ENCODE data around the gene GUK1. TPM values are rescaled to one million over a fixed set of nuclear protein-coding genes. Genes with fewer than 3 reads are reported as not detected.

The GUK1 gene
- total and polyA plus RNA-seq, 2 experiments from 2014 or later: 324 to 554 TPM

GRCh38 chr1:228154021-228154669, 14.1 kb downstream of the GUK1 start:
- Histone ChIP-seq H3K9me3 (ENCODE audit: low read depth) (no peaks in the 10 kb centered on the region), H3K79me2 (ENCODE audit: insufficient read depth) (peaks cover 10% of the 10 kb centered on the region; the same call in 1 of the 2 replicates), H3K27me3 (replicated peaks; ENCODE audit: insufficient read depth) (no peaks in the 10 kb centered on the region), H3K4me1 (ENCODE audit: insufficient read depth) (peaks cover 20% of the 10 kb centered on the region), H3K36me3 (ENCODE audit: low read depth) (no peaks in the 10 kb centered on the region), H3K9me2 (ENCODE audit: insufficient read depth) (no peaks in the 10 kb centered on the region), H2AFZ (no peak overlapping the region), H3F3A (ENCODE audit: insufficient read depth) (no peaks in the 10 kb centered on the region; the same call in 1 of the 2 replicates), H3K4me2 (ENCODE audit: unreplicated experiment) (no peak overlapping the region), H3K4me3 (no peak overlapping the region), H3K27ac (no peak overlapping the region), H3K9ac (no peak overlapping the region), H4K20me1 (ENCODE audit: insufficient read depth) (no peaks in the 10 kb centered on the region)
- in situ Hi-C loops (cut with MboI): no loop called here
- TF ChIP-seq EZH2phosphoT487 (IDR thresholded peaks at IDR 0.05; ENCODE audit: insufficient read depth, low read depth): no peak
- TF ChIP-seq EZH2 (IDR thresholded peaks at IDR 0.05; ENCODE audit: insufficient read depth, poor library complexity, severe bottlenecking): no peak
- no peak for DNase-seq
- WGBS, 2 experiments (ENCODE audit: low coverage in 1 of 2, low lambda C conversion rate in 2 of 2, missing lambda C conversion rate in 2 of 2): 78 to 81% methylated on average over 11 of the region's 11 CpGs

DNA sequence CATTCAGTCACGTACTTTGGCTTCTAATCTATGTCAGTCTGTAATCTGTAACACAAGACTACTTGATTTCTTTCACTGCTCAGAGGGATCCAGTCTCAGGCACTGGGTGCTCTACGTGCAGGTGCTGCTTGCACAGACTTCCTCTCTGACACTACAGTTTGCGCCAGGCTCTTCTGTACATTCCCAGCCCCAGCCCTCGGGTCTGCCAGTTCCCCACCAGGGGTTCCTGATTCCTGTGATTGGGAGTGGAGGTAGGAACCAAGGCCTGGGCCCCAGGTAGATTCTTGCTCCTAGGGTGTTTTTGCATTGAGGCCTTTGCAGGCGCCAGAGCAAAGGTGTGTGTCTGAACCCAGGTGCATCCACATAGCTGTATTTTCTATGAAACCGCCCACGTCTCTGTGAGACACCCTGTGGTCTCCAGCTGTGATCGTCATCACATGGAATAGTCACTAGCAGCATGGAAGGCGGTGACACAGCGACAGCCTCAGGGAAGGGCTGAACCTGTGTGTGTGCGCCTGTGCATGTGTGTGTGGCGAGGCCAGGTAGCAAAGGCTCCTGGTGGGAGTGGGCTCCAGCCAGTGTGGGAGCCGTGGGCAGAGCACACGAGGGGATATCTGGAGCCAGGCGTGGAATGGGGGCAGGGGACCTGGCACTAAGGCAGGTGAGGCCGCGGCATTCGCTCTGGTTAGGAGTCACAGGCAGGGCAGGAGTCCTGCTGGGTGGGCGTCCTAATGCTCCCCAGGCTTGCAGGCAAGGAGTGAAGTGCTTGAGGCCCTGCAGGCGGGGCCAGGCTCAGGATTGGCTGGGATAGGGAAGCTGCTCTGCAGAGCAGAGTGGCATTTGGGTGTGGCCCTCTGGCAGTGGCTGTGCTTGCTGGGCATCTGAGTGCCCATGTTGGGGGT, 14.8 kb downstream of the GUK1 start:
- Histone ChIP-seq H3K9me2 (ENCODE audit: insufficient read depth) (no peaks in the 10 kb centered on the region), H3K9me3 (ENCODE audit: low read depth) (no peaks in the 10 kb centered on the region), H3K79me2 (ENCODE audit: insufficient read depth) (peaks cover 2% of the 10 kb centered on the region; the same call in 1 of the 2 replicates), H4K20me1 (ENCODE audit: insufficient read depth) (no peaks in the 10 kb centered on the region), H3K4me3 (no peak overlapping the region), H3F3A (ENCODE audit: insufficient read depth) (no peaks in the 10 kb centered on the region; the same call in 1 of the 2 replicates), H3K36me3 (ENCODE audit: low read depth) (no peaks in the 10 kb centered on the region), H3K27me3 (replicated peaks; ENCODE audit: insufficient read depth) (no peaks in the 10 kb centered on the region), H2AFZ (no peak overlapping the region), H3K27ac (no peak overlapping the region), H3K9ac (no peak overlapping the region), H3K4me2 (ENCODE audit: unreplicated experiment) (no peak overlapping the region), H3K4me1 (ENCODE audit: insufficient read depth) (peaks cover 13% of the 10 kb centered on the region)
- WGBS, 2 experiments (ENCODE audit: low coverage in 1 of 2, low lambda C conversion rate in 2 of 2, missing lambda C conversion rate in 2 of 2): 81 to 84% methylated on average over 20 of the region's 20 CpGs
- no peak for DNase-seq
- TF ChIP-seq EZH2 (IDR thresholded peaks at IDR 0.05; ENCODE audit: insufficient read depth, poor library complexity, severe bottlenecking) (no peak), EZH2phosphoT487 (IDR thresholded peaks at IDR 0.05; ENCODE audit: insufficient read depth, low read depth) (no peak)
- in situ Hi-C loops (cut with MboI): no loop called here

GRCh38 chr1:228155596-228156514, 15.8 kb downstream of the GUK1 start:
- no peaks in the 10 kb centered on the region; the same call in 1 of the 2 replicates for H3F3A ChIP-seq (ENCODE audit: insufficient read depth)
- WGBS, 2 experiments (ENCODE audit: low coverage in 1 of 2, low lambda C conversion rate in 2 of 2, missing lambda C conversion rate in 2 of 2): 79 to 80% methylated on average over 16 of the region's 16 CpGs
- no peaks in the 10 kb centered on the region for H3K9me3 ChIP-seq (ENCODE audit: low read depth)
- TF ChIP-seq EZH2phosphoT487 (IDR thresholded peaks at IDR 0.05; ENCODE audit: insufficient read depth, low read depth) (no peak), EZH2 (IDR thresholded peaks at IDR 0.05; ENCODE audit: insufficient read depth, poor library complexity, severe bottlenecking) (no peak)
- H3K9ac ChIP-seq: no peak overlapping the region
- DNase-seq: no peak
- in situ Hi-C loops (cut with MboI): no loop called here
- H3K9me2 ChIP-seq (ENCODE audit: insufficient read depth): no peaks in the 10 kb centered on the region
- H3K27me3 ChIP-seq (replicated peaks; ENCODE audit: insufficient read depth): no peaks in the 10 kb centered on the region
- no peak overlapping the region for H3K4me3 ChIP-seq
- H3K36me3 ChIP-seq (ENCODE audit: low read depth): no peaks in the 10 kb centered on the region
- H3K4me1 ChIP-seq (ENCODE audit: insufficient read depth): peaks cover 5% of the 10 kb centered on the region; the same call in 1 of the 2 replicates
- no peaks in the 10 kb centered on the region for H3K79me2 ChIP-seq (ENCODE audit: insufficient read depth)
- H3K27ac ChIP-seq: no peak overlapping the region
- no peaks in the 10 kb centered on the region for H4K20me1 ChIP-seq (ENCODE audit: insufficient read depth)
- no peak overlapping the region for H2AFZ ChIP-seq
- no peak overlapping the region for H3K4me2 ChIP-seq (ENCODE audit: unreplicated experiment)

- Histone ChIP-seq H3K27me3 (replicated peaks; ENCODE audit: insufficient read depth) (no peaks in the 10 kb centered on the region), H3K9ac (no peak overlapping the region), H3K4me3 (no peak overlapping the region), H3K9me3 (ENCODE audit: low read depth) (no peaks in the 10 kb centered on the region), H3K36me3 (ENCODE audit: low read depth) (no peaks in the 10 kb centered on the region), H3K27ac (no peak overlapping the region), H2AFZ (no peak overlapping the region), H3K4me1 (ENCODE audit: insufficient read depth) (0 out of 2 replicates have a peak, but pooled peaks cover under 1% of the 10 kb centered on the region), H3K79me2 (ENCODE audit: insufficient read depth) (no peaks in the 10 kb centered on the region), H3K4me2 (ENCODE audit: unreplicated experiment) (no peak overlapping the region), H3F3A (ENCODE audit: insufficient read depth) (no peaks in the 10 kb centered on the region), H4K20me1 (ENCODE audit: insufficient read depth) (no peaks in the 10 kb centered on the region), H3K9me2 (ENCODE audit: insufficient read depth) (no peaks in the 10 kb centered on the region)
- TF ChIP-seq EZH2 (IDR thresholded peaks at IDR 0.05; ENCODE audit: insufficient read depth, poor library complexity, severe bottlenecking) (no peak), EZH2phosphoT487 (IDR thresholded peaks at IDR 0.05; ENCODE audit: insufficient read depth, low read depth) (no peak)
- WGBS, 2 experiments (ENCODE audit: low coverage in 1 of 2, low lambda C conversion rate in 2 of 2, missing lambda C conversion rate in 2 of 2): 60 to 67% methylated on average over 8 to 9 of the region's 9 CpGs
- in situ Hi-C loops (cut with MboI): no loop called here
- no peak for DNase-seq
These were observed 16.4 kb downstream of the GUK1 start for GRCh38 chr1:228156515-228156881.

All from GM23248 (cell line).